GM19438 (cell line): Measurements from ENCODE around the gene KHNYN.
"Not testable (repeated sequence)": the region's sequence is repeated elsewhere in the genome, so short reads cannot be mapped to it uniquely, and the experiment has no call there.

Experiments
- ATAC-seq: cut with Tn5 transposase; IDR thresholded peaks from one replicate; pipeline ENCODE4 v1.9.1; 2021; ENCODE audit warnings: low read depth; ENCODE audit not compliant: unreplicated experiment

The KHNYN gene

DNA sequence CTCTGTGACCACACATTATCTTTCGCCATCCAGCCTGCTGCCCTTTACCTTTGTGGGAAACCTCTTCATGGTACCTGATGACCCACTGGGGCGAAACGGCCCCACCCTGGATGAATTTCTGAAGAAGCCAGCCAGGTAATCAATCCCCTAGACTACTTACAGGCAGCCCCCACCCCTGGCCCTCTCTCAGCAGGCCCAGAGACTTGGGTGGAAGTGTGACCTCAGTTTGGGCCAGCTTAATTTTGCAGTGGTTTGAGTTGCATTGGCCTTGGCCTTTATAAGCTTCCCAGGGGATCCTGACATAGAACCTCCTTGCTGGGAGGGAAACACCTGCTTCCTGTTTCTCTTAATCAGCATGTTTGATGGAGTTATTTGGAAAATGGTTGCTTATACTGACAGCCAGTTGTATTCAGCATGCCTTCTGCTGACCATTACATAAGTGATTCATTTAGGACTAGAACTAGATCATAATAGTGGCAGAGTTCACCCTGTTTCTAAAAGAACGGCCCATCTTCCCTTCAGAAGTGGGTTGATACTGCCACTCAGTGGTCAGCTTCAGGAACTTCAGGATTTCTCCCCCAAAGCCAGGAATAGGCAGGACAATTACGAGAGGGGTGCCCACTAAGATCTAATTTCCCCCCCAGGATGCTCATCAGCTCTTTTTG, 6.7 kb downstream of the KHNYN start:
- no peak for ATAC-seq

DNA sequence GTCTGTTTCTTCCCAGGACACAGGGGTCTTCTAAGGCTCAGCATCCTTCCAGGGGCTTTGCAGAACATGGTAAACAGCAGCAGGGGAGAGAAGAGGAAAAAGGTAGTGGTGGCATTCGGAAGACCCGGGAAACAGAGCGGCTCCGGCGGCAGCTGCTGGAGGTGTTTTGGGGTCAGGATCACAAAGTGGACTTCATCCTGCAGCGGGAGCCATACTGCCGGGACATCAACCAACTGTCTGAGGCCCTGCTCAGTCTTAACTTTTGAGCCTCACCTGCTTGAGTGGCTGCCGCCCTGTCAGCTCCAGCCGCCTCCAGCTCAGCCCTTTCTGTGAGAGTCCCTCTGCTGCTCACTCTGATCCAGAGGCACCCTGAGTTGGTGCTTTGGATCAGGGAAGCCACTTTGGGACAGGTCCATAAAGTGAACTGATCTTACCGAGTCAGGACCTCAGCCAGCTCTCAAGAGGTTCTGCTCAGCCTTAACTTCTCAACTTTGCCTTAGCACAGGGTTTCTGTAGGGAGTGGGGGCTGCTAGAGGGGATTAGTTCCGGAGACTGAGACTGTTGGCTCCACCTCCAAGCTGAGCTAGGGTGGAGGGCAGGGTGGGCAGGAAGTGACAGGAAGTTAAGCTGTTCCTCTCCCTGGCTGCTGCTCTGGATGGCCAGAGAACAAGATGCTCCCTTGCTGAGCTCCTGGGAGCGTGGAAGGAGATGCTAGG, 7.4 kb downstream of the KHNYN start:
- ATAC-seq = no peak

DNA sequence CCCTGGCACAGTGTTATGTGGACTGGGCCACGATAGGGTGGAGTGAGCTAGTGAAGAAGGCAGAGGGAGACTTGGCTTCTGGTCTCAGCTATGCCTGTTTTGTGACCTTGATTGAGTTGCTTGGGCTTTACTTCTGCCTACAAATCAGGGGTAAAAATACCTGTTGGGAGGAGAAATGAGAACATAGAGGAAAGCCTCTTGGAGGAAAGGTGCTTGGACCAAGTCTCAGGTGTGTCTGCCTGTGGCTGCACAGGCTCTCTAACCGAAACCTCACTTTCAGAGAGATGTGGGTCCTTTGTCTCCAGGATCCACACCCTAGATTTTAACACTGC, 7.9 kb downstream of the KHNYN start:
- no peak for ATAC-seq

DNA sequence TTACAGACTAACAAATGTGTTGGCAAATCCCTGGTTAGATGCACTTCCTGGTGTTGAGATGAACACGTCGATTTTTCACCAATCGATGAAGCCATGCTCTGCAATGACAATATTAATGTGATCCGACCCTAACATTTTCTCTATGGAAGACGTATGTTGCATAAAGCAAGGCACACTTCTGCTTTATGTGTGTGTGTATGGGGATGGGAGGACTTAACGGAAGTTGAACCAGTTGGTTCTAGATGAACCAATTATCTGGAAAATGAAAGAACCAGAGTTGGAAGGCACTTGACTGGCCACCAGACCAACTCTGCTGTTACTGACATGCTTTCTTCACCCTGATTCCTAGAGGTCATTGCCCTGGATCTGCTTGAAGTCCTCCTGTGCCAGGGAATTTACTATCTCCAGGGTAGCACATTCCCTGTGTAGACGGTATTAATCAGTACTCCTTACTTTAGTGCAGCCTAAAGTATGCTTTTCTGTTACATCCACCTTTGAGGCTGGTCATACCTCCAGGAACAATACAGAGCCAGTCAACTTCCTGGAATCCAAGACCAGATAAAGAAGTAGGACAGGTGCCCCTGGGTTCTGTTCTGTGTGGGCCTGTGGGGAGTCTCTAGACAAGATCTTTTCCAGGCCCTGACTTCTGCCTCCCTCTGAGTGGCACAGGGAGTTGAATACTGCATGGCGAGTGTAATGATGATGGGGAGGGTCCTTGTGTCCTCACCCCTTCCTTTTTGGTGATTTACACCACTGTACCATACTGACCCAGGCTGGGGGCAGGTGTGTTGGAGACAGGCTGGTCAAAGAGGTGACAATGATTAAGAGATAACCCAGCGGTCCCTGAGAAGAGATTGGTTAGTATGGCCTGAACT, 8.7 kb downstream of the KHNYN start:
- ATAC-seq = no peak

DNA sequence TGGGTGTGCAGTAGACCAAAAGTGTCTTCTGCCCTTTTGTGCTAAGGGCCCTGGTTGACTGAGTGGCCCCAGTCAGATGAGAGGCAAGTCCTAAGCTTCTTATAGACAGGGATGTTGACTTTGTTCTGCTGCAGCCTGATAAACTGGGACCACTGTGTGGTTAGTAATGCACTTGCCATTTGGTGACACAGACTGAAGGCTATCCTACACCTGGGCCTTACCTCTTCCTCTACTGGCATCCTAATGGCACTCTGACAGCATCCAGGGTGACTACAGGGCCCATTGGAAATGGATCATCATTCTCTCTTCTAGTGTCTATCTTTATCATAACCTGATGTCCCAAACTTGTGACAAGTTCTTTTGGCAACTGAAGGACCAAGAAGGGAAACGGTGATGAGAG, 9.5 kb downstream of the KHNYN start:
- no peak for ATAC-seq

DNA sequence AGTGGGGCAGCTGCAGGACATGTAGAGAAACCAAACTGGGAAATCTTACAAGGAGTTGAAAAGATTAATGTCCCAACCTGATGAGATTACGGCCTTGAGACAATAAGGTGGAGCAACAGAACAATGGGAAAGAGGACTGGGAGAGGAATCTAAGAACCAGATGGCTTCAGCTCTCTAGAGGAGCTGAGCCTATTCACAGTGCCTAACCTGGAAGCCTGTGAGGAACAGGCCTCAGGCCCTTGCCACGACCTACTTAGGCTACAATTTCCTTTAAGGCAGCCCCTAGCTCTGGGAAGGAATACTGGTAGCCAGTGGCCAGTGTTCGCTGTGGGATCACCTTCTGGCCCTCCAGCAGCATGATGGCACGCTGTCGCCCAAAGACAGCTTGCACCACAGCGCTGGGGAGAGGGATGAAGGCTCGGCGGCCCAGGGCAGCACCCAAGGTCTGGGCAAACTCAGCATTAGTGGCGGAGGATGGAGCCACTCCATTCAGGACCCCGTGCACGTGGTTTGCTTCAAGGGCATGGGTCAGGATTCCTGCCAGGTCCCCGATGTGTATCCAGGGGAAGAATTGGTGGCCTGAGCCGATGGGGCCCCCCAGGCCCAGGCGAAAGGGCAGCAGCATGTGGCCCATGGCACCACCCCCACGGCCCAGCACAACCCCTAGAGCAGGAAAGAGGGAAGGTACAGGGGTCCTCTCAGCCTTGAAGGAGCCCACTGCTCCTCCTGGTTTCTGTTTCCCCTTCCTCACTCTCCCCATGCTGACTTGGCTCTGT, 10.3 kb downstream of the KHNYN start:
- ATAC-seq = no peak

DNA sequence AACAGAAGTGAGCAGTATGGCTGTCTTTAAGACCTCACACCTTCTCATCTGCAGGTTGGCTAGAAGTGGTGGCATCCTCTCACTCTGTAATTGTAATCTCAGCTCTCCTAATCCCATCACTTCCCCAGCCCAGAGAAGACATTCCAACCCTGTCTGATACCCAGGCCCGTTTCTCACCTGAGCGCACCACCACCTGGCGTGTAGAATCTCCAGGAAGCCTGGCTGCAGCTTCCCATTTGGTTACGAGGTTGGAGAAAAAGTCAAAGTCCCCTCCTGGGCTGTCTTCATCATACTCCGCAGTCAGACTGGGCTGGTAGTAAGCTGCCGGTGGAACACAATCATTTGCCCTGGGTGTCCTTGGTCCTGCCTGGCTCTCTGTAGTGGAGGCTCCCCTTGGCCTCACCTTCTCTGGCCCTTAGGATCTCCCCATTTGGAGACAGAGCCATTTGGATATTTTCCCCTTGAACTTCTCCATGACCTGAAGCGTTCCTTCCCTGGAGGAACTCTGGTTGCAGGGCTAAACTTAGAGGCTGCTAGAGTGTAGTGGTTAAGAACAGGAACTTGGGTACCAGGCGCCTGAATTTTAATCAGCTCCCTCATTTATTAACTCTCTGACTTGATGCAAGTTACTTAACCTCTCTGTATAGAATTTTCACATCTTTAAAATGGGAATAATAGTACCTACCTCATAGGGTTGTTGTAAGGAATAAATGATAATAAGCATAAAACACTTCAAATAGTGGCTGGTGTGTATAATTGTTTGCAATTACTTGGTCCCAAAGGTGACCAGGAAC, 11.0 kb downstream of the KHNYN start:
- no peak for ATAC-seq

DNA sequence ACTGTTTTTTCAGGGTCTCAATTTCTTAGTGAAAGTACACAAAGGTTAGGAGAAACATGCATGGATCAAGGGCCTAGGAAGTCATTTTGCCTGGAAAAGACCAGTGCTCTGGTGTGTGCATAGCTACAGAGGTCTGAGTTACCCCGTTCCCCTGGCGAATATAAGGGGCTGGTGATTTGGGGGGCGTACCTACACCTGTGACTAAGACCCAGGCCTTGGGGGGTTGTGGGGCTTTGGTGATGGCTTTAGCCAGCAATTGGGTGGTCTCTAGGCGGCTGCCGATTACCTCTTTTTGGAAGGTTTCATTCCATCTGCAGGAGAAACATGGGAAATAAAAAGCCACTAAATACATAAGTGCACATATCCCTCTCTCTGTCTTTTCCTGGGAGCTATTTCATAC, 11.7 kb downstream of the KHNYN start:
- ATAC-seq = no peak

DNA sequence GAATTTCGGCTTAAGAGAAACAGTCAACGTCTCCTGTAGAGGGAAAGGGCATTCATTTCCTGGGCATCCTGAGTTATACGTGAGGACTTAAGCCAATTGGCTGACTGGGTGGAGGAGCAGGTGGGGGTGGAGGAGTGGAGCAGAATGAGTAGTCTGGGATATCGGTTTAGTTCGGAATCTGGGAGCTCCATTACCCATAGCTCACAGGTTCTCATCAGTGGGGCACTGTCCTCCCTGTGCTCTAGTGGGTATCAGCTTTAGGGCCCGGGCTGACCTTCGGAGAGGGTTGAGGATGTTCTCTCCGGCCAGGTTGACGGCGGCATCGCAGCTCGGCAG, 12.1 kb downstream of the KHNYN start:
- no peak for ATAC-seq

DNA sequence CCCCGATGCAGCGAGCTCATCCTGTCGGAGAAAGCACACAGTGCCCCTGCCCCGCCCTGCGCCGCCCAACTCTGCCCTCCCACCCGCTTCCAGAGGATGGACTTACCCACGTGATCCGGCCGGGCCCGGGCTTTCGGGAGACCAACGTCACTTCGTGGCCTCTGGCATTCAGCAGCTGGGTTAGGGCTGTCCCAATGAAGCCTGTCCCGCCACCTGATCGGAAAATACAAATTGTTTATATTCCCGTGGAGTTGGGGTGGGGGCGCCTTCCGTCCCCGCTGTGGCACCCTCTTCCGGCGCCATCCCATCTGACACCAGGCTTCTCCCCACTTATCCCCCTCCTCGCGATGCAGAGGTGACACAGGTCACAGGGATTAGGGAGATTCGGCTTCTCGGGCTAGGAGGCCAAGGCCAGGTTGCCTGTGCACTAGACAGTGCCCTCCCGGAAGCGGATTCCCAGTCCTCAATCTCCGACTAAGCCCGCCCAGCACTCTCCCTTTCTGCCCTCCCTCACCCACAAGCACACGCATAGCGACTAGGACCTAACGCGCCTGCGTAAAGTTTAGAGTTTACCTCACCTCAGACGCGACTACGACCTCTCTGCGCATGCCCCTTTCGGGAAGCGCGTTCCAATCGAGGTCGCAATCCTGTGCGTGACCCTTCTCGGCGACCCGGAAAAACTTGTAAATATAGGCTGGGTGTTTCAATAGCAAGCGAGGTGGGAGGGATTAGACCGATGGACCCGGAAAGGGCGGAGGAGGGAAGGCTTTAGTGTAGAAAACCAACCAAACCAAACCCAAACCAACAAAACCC, 12.7 kb downstream of the KHNYN start, which contains the start of gene SDR39U1:
Gene SDR39U1, minus strand, starts transcription at position 537 of the 813 bp plus-strand sequence. Its CDS starts 7 bp downstream, at position 530.
- ATAC-seq = peak; percentile 88

DNA sequence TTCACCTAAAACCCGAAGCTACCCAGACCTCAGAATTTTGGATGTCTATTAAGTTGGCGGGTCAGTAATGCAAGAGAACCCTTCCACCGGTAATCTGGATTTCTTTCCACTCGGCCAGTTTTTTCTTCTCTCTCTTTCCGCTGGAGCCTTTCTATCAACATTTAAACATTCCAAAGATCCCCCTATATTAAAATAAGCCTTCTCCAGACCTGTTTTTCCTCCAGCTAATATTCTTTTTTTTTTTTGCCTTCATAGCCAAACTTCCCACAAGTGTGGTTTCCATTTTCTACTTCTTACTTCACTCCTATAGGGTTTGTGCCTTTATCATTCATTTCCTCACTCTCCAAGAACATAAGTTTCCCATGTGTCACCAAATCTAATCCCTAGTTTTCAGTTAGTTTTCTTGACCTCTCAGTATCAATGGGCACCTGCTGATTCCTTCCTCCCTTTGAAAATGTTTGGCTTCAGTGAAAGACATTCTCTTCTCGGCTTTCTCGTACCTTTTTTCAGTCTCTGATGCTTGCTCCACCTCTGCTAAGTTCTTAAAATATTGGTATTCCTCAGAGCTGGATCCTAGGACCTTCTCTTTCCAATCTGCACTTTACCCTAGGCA, 13.4 kb downstream of the KHNYN start:
- no peak for ATAC-seq

DNA sequence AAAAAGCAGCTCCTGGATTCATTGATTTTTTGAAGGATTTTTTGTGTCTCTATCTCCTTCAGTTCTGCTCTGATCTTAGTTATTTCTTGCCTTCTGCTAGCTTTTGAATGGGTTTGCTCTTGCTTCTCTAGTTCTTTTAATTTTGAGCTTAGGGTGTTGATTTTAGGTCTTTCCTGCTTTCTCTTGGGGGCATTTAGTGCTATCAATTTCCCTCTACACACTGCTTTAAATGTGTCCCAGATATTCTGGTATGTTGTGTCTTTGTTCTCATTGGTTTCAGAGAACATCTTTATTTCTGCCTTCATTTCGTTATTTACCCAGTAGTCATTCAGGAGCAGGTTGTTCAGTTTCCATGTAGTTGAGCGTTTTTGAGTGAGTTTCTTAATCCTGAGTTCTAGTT, 21.1 kb downstream of the KHNYN start:
- not testable (repeated sequence) for ATAC-seq

DNA sequence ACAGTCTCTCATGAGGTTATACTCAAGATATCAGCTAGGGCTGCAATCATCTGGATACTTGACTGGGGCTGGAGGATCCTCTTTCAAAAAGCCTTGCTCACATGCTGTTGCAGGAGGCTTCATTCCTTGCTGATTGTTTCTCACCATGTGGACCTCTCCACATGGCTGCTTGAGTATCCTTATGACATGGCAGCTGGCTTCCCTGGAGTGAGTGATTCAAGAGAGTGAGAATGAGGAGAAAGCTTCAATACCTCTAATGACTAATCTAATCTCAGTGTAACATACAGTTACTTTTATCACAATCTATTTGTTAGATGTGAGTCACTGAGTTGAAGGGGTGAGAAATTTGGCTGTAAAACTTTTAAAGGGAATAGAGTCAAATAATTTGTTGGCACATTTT, 27.2 kb downstream of the KHNYN start:
- no peak for ATAC-seq

DNA sequence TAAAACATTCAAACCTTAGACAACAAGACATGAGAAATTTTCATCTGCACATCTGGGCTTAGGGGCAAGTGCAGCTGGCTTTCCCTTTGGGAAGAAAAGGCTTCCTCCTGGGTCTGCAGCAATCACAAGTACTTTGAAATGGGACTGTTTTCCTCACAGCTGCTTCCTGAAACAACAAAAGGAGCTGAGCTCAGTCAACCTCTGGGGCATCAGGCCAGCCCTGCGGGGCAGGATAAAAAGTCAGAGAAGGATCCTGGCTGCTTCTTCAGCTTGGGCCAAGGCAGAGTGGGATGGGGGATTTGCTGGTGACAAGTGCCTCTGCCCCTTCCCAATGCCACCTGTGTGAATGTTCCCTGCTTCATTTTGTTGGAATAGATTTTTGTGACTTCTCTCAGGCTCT, 29.0 kb downstream of the KHNYN start:
- no peak for ATAC-seq

DNA sequence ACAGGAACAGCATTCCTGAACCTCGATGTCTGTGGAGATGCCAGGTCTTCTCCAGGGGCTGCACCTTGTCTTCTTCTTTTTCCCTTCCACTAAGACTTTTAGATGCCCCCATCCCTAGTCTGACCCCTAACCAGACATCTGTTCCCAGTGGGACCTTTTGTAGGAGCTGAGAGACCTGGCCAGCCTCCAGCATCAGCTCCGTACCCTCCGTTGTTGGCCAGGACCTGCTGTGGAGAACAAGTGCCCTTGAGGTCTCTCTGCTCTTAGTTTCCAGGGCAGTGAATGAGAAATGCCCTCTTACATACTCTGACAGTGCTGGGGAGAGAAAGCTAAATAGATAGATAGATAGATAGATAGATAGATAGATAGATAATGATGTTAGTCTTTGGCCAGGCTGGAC, 29.6 kb downstream of the KHNYN start:
- no peak for ATAC-seq

DNA sequence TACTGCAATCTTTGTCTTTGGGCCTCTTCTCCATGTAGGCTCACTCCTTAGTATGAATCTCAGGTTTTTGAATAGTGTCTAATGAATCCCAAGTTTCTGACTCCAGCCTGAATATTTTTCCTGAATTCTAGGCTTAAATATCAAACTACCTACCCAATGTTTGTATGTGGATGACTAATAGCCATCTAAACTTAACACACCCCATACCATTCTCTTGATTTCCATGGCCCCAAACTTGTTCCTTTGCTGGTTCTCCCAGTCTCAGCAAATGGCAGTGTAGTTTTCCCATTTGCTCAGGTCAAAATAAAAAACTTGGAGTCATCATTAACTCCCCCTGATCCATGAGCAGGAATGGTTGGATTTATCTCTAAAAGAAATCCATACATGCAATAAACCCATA, 31.6 kb downstream of the KHNYN start:
- ATAC-seq = no peak

DNA sequence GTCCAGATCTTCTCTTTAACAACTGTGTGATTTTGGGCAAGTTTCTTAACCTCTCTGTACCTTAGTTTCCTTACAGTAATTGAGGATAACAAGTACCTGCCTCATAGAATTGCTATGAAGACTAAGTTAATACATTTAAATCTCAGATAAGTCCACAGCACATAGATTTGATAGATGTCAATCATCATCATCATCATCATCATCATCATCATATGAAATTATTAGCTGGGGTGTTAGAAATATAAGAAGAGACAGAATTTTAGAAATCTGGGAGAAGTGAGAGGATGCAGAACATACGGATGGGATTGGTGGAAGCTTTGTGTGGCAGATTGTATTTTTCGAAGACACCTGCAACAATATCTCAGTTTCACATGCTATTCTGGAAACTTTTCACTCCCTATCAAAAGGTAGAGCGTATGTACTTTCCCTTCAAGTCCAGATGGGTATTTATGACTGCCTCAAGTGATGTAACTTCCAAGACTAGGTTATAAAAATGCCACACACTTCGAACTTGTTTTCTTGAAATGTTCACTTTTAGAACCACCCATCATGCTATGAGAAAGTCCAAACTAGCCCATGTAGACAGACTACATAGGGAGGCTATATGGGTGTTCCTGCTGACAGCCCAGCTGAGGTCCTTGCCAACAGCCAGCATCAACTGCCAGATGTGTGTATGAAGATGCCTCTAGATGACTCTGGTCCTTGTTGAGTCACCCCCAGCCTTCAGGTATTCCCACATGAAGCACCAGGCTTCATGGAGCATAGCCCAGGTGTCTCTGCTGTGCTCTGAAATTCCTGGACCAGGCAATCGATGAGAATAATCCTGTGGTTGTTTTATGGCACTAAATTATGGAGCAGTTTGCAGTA, 33.5 kb downstream of the KHNYN start:
- ATAC-seq = no peak
